ENCODE results near the gene C18orf32. TPM values are rescaled to one million over a fixed set of nuclear protein-coding genes. Genes with fewer than 3 reads are reported as not detected.
"Not testable (repeated sequence)": the region's sequence is repeated elsewhere in the genome, so short reads cannot be mapped to it uniquely, and the experiment has no call there.

The C18orf32 gene
- total RNA-seq, 4 donors from 2014 or later = 8.3 to 51.3 (median 26.5) TPM

DNA sequence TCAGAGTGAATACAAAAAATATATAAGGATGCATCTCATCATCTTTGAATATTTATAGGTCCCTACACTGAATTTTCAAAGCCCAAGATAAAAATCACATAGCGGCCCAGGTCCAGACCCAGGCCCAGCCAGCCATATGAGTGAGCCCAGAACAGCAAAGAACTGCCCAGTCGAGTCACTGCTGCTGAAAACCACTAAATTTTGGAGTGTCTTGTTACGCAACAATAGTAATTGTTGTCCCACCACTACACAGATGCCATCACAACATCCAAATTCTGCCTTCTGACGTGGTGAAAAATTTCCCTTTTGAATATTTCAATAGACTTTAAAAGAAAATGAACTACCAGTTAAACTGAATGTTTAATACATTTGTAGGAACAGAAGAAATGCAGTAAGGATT is 5.7 kb downstream of the C18orf32 start:
- no peak overlapping the region for H3K27ac ChIP-seq
- peaks cover 0 to 46% (median 0%) of the 10 kb centered on the region in 3 donors for H3K36me3 ChIP-seq

GRCh38 chr18:49479381-49480137 is 7.5 kb downstream of the C18orf32 start:
- H3K36me3 ChIP-seq = peaks cover 0 to 46% (median 0%) of the 10 kb centered on the region in 3 donors
- TF ChIP-seq CTCF (IDR thresholded peaks at IDR 0.05) = no peak
- TF ChIP-seq POLR2A (IDR thresholded peaks at IDR 0.05) = no peak
- H3K9me3 ChIP-seq = no peaks in the 10 kb centered on the region
- peaks cover 0 to 3% (median 0%) of the 10 kb centered on the region in 4 donors for H3K4me1 ChIP-seq
- no peaks in the 10 kb centered on the region for H3K27me3 ChIP-seq
- DNase-seq = no peak
- no peak overlapping the region for H3K4me3 ChIP-seq
- H3K27ac ChIP-seq = no peak overlapping the region

More for the DNA sequence above, 5.7 kb downstream of the C18orf32 start:
- DNase-seq = no peak
- Histone ChIP-seq H3K27me3 (no peaks in the 10 kb centered on the region), H3K4me1 (peaks cover 0 to 18% (median 3%) of the 10 kb centered on the region in 4 donors), H3K4me3 (no peak overlapping the region), H3K9me3 (no peaks in the 10 kb centered on the region)
- TF ChIP-seq CTCF (IDR thresholded peaks at IDR 0.05) (no peak), POLR2A (IDR thresholded peaks at IDR 0.05) (no peak)

GRCh38 chr18:49476664-49477411 is 10.2 kb downstream of the C18orf32 start:
- no peak for TF ChIP-seq CTCF (IDR thresholded peaks at IDR 0.05)
- no peak for TF ChIP-seq POLR2A (IDR thresholded peaks at IDR 0.05)
- no peak overlapping the region for H3K4me3 ChIP-seq
- H3K27me3 ChIP-seq = no peaks in the 10 kb centered on the region
- no peaks in the 10 kb centered on the region for H3K4me1 ChIP-seq
- no peak for DNase-seq
- no peaks in the 10 kb centered on the region for H3K9me3 ChIP-seq
- H3K27ac ChIP-seq = peak overlapping the region in 2 of 4 donors; percentile 25 to 50
- H3K36me3 ChIP-seq = peaks cover 0 to 28% (median 0%) of the 10 kb centered on the region in 3 donors

DNA sequence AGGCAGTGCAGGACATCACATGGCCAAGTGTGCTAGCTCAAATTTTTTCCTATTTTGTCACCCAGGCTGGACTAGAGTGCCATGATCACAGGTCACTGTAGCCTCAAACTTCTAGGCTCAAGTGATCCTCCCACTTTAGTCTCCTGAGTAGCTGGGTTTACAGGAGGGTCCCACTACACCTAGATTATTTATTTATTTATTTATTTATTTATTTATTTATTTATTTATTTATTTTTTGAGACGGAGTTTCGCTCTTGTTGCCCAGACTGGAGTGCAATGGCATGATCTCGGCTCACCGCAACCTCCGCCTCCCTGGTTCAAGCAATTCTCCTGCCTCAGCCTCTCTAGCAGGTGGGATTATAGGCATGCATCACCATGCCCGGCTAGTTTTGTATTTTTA is 12.1 kb downstream of the C18orf32 start:
- H3K4me3 ChIP-seq, H3K9me3 ChIP-seq, H3K27ac ChIP-seq, H3K27me3 ChIP-seq, DNase-seq, H3K4me1 ChIP-seq: not testable (repeated sequence)
- H3K36me3 ChIP-seq = peaks cover 0 to 12% (median 0%) of the 10 kb centered on the region in 3 donors

DNA sequence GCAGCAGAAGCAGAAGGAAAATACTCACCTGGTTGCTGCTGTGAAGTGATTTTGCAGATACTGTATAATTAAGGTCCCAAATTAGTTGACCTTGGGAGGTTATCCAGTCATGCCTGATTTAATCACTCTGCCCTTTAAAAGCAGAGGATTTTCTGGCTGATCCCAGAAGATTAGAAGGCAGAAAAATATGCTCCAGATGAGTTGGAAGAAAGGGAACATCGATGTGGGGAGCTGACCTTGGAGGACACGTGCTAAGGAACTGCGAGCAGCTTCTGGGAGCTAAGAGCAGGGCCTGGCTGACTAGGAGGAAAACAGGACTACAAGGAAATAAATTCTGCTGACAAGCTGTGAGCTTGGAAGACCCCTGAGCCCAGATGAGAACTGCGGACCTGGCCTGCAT is 13.3 kb downstream of the C18orf32 start:
- Histone ChIP-seq H3K9me3 (no peaks in the 10 kb centered on the region), H3K4me1 (no peaks in the 10 kb centered on the region), H3K27me3 (no peaks in the 10 kb centered on the region), H3K4me3 (no peak overlapping the region), H3K27ac (no peak overlapping the region), H3K36me3 (no peaks in the 10 kb centered on the region)
- TF ChIP-seq POLR2A (IDR thresholded peaks at IDR 0.05) (no peak), CTCF (IDR thresholded peaks at IDR 0.05) (no peak)
- no peak for DNase-seq

DNA sequence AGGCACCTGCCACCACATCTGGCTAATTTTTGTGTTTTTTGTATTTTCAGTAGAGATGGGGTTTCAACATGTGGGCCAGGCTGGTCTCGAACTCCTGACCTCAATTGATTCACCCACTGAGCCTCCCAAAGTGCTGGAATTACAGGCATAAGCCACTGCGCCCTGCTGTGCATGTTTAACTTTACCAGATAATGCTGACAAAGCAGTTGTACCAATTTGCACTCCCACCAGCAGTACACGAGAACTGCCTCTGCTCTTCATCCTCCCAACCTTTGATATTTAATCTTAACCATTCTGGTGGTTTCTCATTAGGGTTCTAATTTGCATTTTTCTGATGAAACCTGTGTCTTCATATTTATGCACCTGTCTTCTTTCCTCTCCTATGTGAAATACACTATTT is 14.6 kb downstream of the C18orf32 start:
- H3K4me1 ChIP-seq = no peaks in the 10 kb centered on the region
- DNase-seq = no peak
- H3K4me3 ChIP-seq = no peak overlapping the region

More for the DNA sequence above, 14.6 kb downstream of the C18orf32 start:
- H3K36me3 ChIP-seq = no peaks in the 10 kb centered on the region
- no peaks in the 10 kb centered on the region for H3K27me3 ChIP-seq
- H3K27ac ChIP-seq = no peak overlapping the region
- no peak for TF ChIP-seq CTCF (IDR thresholded peaks at IDR 0.05)
- TF ChIP-seq POLR2A (IDR thresholded peaks at IDR 0.05) = no peak
- no peaks in the 10 kb centered on the region for H3K9me3 ChIP-seq

All from Peyer's patch (tissue), 4 donors.